ENCODE data around the gene GFER.

GRCh38 chr16:2037115-2037514 is 53.1 kb downstream of the GFER start:
- TF ChIP-seq, protein P1, sequence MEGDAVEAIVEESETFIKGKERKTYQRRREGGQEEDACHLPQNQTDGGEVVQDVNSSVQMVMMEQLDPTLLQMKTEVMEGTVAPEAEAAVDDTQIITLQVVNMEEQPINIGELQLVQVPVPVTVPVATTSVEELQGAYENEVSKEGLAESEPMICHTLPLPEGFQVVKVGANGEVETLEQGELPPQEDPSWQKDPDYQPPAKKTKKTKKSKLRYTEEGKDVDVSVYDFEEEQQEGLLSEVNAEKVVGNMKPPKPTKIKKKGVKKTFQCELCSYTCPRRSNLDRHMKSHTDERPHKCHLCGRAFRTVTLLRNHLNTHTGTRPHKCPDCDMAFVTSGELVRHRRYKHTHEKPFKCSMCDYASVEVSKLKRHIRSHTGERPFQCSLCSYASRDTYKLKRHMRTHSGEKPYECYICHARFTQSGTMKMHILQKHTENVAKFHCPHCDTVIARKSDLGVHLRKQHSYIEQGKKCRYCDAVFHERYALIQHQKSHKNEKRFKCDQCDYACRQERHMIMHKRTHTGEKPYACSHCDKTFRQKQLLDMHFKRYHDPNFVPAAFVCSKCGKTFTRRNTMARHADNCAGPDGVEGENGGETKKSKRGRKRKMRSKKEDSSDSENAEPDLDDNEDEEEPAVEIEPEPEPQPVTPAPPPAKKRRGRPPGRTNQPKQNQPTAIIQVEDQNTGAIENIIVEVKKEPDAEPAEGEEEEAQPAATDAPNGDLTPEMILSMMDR (IDR thresholded peaks at IDR 0.05) = no peak
- TF ChIP-seq POLR2A (IDR thresholded peaks at IDR 0.05) (no peak), EP300 (IDR thresholded peaks at IDR 0.05) (no peak)

All from tibial nerve (tissue), 4 donors.